Small intestine (tissue), 7 donors: ENCODE measurements around the gene TAX1BP1. TPM values are rescaled to one million over a fixed set of nuclear protein-coding genes. Genes with fewer than 3 reads are reported as not detected.

ENCODE experiments used
- DNase-seq, 2 donors: peaks; one replicate each; pipeline versions ENCODE4 v3.0.0 to v3.0.0-alpha.2; 2013
- FAIRE-seq: peaks from 2 replicates; lab custom pipeline; 2012; peaks lifted over from hg19 to GRCh38; lab: Jason Lieb, UNC
- H3K27ac ChIP-seq, 3 donors: one replicate each; pipeline ENCODE4 v1.5.1; 2013; ENCODE audit warnings: low read length in 2 of 3, mild to moderate bottlenecking in 2 of 3, control low read depth in 1 of 3, inconsistent platforms in 1 of 3, low read depth in 1 of 3, moderate library complexity in 1 of 3
- H3K27me3 ChIP-seq, 3 donors: one replicate each; pipeline ENCODE4 v1.6.1; 2013; ENCODE audit warnings: low read length in 3 of 3, inconsistent platforms in 1 of 3; ENCODE audit not compliant: control insufficient read depth in 3 of 3, insufficient read depth in 3 of 3
- H3K36me3 ChIP-seq, 3 donors: one replicate each; pipeline ENCODE4 v1.6.1; 2013; ENCODE audit warnings: low read length in 3 of 3, inconsistent platforms in 1 of 3, low read depth in 1 of 3, mild to moderate bottlenecking in 1 of 3, moderate library complexity in 1 of 3; ENCODE audit not compliant: control insufficient read depth in 3 of 3, insufficient read depth in 2 of 3
- H3K4me1 ChIP-seq, 3 donors: one replicate each; pipeline ENCODE4 v1.6.1; 2013; ENCODE audit warnings: low read length in 2 of 3, inconsistent platforms in 1 of 3, low read depth in 1 of 3, mild to moderate bottlenecking in 1 of 3, moderate library complexity in 1 of 3; ENCODE audit not compliant: control insufficient read depth in 3 of 3, insufficient read depth in 2 of 3
- H3K4me3 ChIP-seq, 3 donors: one replicate each; pipeline ENCODE4 v1.5.1; 2013; ENCODE audit warnings: low read length in 3 of 3, control low read depth in 1 of 3, inconsistent platforms in 1 of 3, low read depth in 1 of 3, mild to moderate bottlenecking in 1 of 3, moderate library complexity in 1 of 3
- H3K9me3 ChIP-seq, 2 donors: one replicate each; pipeline ENCODE4 v1.6.1; 2013; ENCODE audit warnings: low read depth in 1 of 2, low read length in 1 of 2; ENCODE audit not compliant: control insufficient read depth in 2 of 2, insufficient read depth in 1 of 2
- WGBS, 3 donors: extraction: QIAGEN DNeasy Blood & Tissue Kit; methylation state at CpG; one replicate each; pipeline ENCODE4 v1.1.7; 2013; 5-methylcytosine and 5-hydroxymethylcytosine counted together
- polyA plus RNA-seq, 4 donors: library from polyadenylated mRNA; stranded (reverse) in 3 of 4; unstranded in 1 of 4; fragments of 200-250 nt in 3 of 4; fragments of 120-200 nt in 1 of 4; gene quantifications; one replicate each; pipeline versions ENCODE4 v1.2.1 to v1.2.3, GENCODE V29; 2013
- donor health status: healthy with polysubstance abuse.
- donor health status: control.
- donor health status: control.
- donor health status: Bipolar disorder and iron deficiency.
- donor health status: healthy.

TAX1BP1 gene
- polyA plus RNA-seq, 4 donors: 60.8 to 96.6 (median 81.3) TPM

DNA sequence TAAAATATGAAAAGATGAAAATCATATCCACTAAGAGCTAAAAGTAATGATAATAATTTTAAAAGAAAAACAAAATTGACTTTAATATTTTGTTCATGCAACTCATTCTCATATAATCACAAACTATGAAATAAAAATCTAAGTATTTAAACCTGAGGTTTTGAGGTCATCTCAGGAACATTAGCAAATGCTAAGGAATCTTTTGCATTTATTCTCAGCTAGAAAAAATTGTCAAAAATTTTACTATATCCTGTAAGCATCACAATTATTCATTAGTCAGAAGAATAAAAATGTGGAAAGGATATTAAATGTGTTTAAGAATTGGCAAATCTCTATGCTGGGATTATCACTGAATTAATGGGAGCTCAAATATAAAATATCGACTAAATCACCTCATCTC is 36.8 kb upstream of the TAX1BP1 start:
- 93 to 100% (median 98%) methylated on average over 1 of the region's 1 CpG for WGBS, 3 donors
- Histone ChIP-seq H3K4me1 (peaks cover 0 to 6% (median 0%) of the 10 kb centered on the region in 3 donors), H3K9me3 (no peaks in the 10 kb centered on the region), H3K4me3 (no peak overlapping the region), H3K27ac (no peak overlapping the region), H3K36me3 (no peaks in the 10 kb centered on the region), H3K27me3 (no peaks in the 10 kb centered on the region)
- no peak for DNase-seq
- FAIRE-seq: peak; percentile 5

DNA sequence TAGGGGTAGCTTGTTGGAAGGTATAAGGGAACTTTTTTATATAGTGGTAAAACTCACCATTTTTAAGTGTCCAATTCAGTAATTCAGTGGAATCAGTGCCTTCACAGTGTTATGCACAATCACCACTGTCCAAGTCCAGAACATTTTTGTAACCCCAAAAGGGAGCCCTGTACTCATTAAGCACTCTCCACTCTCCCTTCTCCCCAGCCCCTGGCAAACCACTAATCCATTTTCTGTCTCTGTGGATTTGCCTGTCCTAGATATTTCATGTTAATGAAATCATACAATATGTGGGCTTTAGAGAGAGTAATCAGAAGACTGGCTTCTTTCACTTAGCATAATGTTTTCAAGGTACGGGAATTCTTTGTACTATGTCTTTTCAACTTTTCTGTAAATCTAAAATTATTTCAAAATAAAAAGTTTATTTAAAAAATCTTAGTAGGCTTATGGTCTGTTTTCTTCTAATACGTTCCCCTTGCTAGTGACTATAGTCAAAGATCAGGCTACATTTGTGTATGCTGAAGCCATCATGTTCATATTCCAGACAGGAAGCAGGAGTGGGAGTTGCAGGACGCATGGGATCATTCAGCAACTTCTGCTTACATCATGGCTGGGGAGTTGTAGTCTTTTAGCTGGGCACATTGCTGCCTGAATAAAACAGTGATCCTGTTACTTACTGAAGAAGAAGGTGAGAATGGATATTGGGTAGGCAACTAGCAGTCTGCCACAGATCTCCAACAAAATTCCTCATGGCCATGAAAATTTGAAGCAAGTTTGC is 35.4 kb upstream of the TAX1BP1 start:
- FAIRE-seq: no peak

DNA sequence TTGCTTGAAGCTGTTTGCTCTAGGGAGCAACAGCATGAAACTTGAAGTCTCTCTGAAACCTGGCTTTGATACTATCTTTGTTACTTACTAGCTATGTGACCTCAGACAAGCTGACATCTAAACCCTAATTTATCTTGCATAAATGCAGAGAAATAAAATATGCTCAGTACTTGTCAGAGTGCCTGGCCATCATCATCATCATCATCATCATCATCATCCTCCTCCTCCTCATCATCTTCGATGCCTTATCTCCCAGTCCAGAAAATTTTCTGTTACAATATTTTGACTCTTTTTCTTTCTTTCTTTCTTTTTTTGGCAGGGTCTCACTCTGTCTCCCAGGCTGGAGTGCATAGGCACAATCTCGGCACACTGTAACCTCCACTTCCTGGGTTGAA is 34.8 kb upstream of the TAX1BP1 start:
- no peak for FAIRE-seq
- DNase-seq: no peak
- Histone ChIP-seq H3K27me3 (peaks cover 0 to 2% (median 0%) of the 10 kb centered on the region in 3 donors), H3K4me3 (no peak overlapping the region), H3K4me1 (peaks cover 0 to 4% (median 0%) of the 10 kb centered on the region in 3 donors), H3K36me3 (no peaks in the 10 kb centered on the region), H3K27ac (no peak overlapping the region), H3K9me3 (peaks cover 0 to 4% of the 10 kb centered on the region in 2 donors)
- WGBS, 3 donors: 89 to 97% (median 97%) methylated on average over 2 of the region's 2 CpGs

More for the DNA sequence above, 35.4 kb upstream of the TAX1BP1 start:
- Histone ChIP-seq H3K36me3 (no peaks in the 10 kb centered on the region), H3K4me3 (no peak overlapping the region), H3K27me3 (peaks cover 0 to 2% (median 0%) of the 10 kb centered on the region in 3 donors), H3K4me1 (peaks cover 0 to 4% (median 0%) of the 10 kb centered on the region in 3 donors), H3K9me3 (peaks cover 0 to 4% of the 10 kb centered on the region in 2 donors), H3K27ac (no peak overlapping the region)
- DNase-seq: no peak
- 76 to 91% (median 89%) methylated on average over 3 of the region's 3 CpGs for WGBS, 3 donors

DNA sequence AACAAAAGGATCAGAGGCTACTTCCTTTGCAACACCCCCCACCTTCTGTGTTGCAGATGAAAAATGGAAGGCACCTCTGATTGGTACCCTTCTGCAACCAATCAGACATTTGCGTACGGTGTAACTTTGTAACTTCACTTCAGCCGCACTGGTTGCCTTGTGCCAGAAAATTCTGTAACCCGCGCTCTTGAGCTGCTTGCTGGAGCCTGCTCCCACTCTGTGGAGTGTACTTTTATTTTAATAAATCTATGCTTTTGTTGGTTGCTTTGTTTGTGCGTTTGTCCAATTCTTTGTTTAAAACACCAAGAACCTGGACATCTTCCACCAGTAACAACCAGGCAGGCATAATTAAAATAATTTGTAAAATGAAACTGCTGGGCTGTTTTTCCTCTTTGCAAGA is 31.5 kb upstream of the TAX1BP1 start:
- peaks cover 0 to 20% (median 0%) of the 10 kb centered on the region in 3 donors for H3K4me1 ChIP-seq
- peaks cover 0 to 2% (median 0%) of the 10 kb centered on the region in 3 donors for H3K27me3 ChIP-seq
- no peak overlapping the region for H3K4me3 ChIP-seq
- WGBS, 3 donors: 96 to 97% (median 97%) methylated on average over 6 of the region's 6 CpGs
- H3K27ac ChIP-seq: no peak overlapping the region
- DNase-seq: no peak
- H3K9me3 ChIP-seq: peaks cover 0 to 4% of the 10 kb centered on the region in 2 donors
- FAIRE-seq: no peak
- H3K36me3 ChIP-seq: no peaks in the 10 kb centered on the region

DNA sequence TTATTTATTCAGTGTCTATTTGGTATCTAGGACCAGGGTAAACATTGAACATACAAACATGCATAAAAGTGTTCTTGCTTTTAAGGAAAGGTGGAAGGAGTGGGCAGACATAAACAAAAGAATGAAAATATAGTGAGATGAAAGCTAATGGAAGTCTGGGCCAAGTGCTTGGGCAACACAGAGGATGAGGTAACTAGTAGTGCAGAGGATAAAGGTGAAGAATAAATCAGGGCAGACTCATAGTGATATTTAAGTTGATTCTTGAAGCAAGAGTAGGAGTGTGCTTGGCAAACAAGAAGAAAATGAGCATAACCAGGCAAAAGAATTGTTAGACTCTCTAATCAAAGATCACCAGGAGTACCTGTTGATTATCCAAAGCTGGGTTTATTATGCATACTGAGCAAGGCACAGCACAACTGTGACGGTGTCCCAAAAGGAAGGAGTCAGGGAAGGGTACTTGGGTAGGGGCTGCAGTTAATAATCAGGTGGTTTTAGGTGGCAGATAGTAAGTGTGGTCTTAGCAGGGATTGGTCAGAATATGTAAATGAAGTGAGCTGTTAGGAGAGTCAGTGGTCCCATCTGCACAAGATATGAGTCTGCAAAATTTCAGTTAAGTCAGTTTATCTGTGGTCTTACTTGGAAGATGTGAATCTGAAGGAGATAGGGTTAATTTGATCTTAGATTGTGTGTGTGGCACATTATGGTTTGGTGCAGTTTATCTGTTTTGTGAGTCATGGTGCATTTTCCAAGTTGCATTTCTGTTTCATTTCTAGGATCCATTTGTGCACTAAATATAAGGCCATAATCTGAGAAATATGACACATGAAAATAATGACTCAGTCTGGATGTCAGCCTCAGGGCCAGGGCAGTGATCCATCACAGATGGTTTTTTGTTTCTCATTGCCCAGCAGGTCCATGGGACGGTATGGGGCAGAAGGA is 30.6 kb upstream of the TAX1BP1 start:
- peaks cover 0 to 4% of the 10 kb centered on the region in 2 donors for H3K9me3 ChIP-seq
- no peaks in the 10 kb centered on the region for H3K36me3 ChIP-seq
- 78 to 88% (median 86%) methylated on average over 2 of the region's 2 CpGs for WGBS, 3 donors
- no peak overlapping the region for H3K4me3 ChIP-seq
- FAIRE-seq: no peak
- peaks cover 0 to 2% (median 0%) of the 10 kb centered on the region in 3 donors for H3K27me3 ChIP-seq
- H3K4me1 ChIP-seq: peaks cover 0 to 29% (median 0%) of the 10 kb centered on the region in 3 donors
- DNase-seq: no peak
- no peak overlapping the region for H3K27ac ChIP-seq

DNA sequence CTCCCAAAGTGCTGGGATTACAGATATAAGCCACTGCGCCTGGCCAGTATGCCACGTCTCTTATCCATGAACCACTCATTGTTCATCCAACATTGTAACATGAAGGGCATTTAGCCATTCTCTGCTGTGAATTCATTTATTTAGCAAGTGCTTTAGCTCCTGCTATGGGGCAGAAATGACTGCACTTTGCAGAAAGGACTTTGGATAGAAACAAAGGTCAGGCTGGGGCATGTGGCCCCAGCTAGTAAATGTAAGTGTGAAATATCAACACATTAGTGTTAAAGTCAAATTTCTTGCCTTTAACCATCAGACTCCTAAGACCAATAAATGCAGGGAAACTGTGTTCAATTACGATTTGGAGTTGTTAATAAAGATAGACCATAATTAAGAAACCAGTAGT is 27.7 kb upstream of the TAX1BP1 start:
- H3K27me3 ChIP-seq: peaks cover 0 to 2% (median 0%) of the 10 kb centered on the region in 3 donors
- H3K4me1 ChIP-seq: peaks cover 2 to 43% (median 9%) of the 10 kb centered on the region in 3 donors
- FAIRE-seq: no peak
- DNase-seq: peak; percentile 41 to 82
- WGBS, 3 donors: 62 to 81% (median 75%) methylated on average over 3 of the region's 3 CpGs
- H3K9me3 ChIP-seq: peaks cover 0 to 4% of the 10 kb centered on the region in 2 donors
- no peak overlapping the region for H3K4me3 ChIP-seq
- peak overlapping the region in 1 of 3 donors; percentile 67 for H3K27ac ChIP-seq
- no peaks in the 10 kb centered on the region for H3K36me3 ChIP-seq

DNA sequence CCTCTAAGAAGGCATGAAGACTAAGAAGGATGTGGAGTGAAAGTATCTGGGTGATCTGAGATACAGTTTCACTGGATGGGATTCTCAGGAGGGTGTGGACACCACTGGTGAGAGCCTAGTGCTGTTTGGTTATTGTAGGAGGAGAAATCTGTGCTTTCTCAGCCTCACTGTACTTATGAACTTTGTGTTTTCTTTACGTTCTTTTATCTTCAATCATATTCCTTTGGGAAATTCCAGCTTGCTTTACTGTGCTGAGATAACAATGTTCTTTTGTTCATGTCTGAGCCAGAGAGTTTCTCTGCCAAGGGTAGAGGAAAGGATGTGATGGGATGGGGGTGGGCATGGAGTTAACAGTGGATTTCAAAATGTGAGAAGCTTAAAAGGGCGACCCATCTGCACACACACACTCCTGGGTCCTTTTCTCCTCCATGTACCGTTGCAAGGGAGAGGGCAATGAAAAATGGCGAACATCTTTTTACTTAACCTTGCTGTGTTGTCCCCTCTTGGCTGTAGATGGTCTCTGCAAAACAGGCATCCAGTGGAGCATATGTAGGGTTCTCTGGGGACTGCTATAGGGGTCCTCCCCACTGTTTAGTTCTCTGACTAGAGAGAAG is 25.0 kb upstream of the TAX1BP1 start:
- Histone ChIP-seq H3K9me3 (no peaks in the 10 kb centered on the region), H3K4me1 (peaks cover 2 to 39% (median 9%) of the 10 kb centered on the region in 3 donors), H3K36me3 (no peaks in the 10 kb centered on the region), H3K27me3 (no peaks in the 10 kb centered on the region), H3K4me3 (no peak overlapping the region), H3K27ac (peak overlapping the region in 1 of 3 donors; percentile 66)
- 42 to 64% (median 52%) methylated on average over 4 of the region's 4 CpGs for WGBS, 3 donors
- FAIRE-seq (no peak), DNase-seq (peak; percentile 52 to 65)

DNA sequence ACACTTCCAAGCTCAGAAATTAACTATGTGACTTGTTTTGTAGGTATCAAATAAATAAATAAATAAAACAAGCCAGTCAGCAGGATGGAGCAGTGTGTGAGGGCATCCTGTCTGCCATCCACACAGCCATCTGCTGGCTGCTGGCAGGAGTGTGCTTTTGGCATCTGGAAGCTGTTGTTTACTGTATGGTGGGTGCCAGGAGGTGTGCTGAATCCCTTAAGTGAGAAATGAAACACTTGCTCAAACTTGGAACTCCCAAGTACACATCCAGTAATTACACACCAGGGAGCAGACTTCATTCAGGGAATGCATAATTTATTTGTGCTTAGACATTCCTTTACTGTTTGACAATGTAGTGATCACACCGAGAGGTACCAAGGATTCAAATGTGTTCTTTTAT is 16.9 kb upstream of the TAX1BP1 start:
- no peak for FAIRE-seq
- Histone ChIP-seq H3K4me3 (no peak overlapping the region), H3K9me3 (no peaks in the 10 kb centered on the region), H3K36me3 (no peaks in the 10 kb centered on the region), H3K27ac (no peak overlapping the region), H3K4me1 (no peaks in the 10 kb centered on the region), H3K27me3 (no peaks in the 10 kb centered on the region)
- DNase-seq: no peak
- 67 to 96% (median 87%) methylated on average over 1 of the region's 1 CpG for WGBS, 3 donors
